DOHH2 (cell line): ENCODE measurements around the gene MTRFR.
A peak's percentile ranks its signal among the peaks of the same experiment; 100 is the strongest.

Experiments
- H3F3A ChIP-seq: fragments of 200-600 bp; sonication (generic), shearing (Covaris generic); 2 replicates; pipeline ENCODE4 v1.6.0; 2016; ENCODE audit warnings: antibody characterized with exemption, mild to moderate bottlenecking; ENCODE audit not compliant: control insufficient read depth, insufficient read depth
- H3K27ac ChIP-seq: fragments of 200-600 bp; sonication (generic); 2 replicates; pipeline ENCODE4 v1.5.1; 2014; ENCODE audit warnings: low read depth, mild to moderate bottlenecking, low read length, moderate library complexity
- H3K27me3 ChIP-seq: fragments of 200-600 bp; sonication (generic); 2 replicates; pipeline ENCODE4 v1.6.1; 2014; ENCODE audit warnings: mild to moderate bottlenecking, low read length, mixed read lengths; ENCODE audit not compliant: control insufficient read depth
- H3K36me3 ChIP-seq: fragments of 200-600 bp; sonication (generic); 2 replicates; pipeline ENCODE4 v1.6.1; 2014; ENCODE audit warnings: mild to moderate bottlenecking, low read length, moderate library complexity, mixed read lengths; ENCODE audit not compliant: control insufficient read depth
- H3K4me1 ChIP-seq: fragments of 200-600 bp; sonication (generic); 2 replicates; pipeline ENCODE4 v1.6.1; 2014; ENCODE audit warnings: mild to moderate bottlenecking, low read length, mixed read lengths; ENCODE audit not compliant: control insufficient read depth
- H3K4me2 ChIP-seq: fragments of 200-600 bp; sonication (generic); 2 replicates; pipeline ENCODE4 v1.6.0; 2014; ENCODE audit warnings: mild to moderate bottlenecking, low read length, moderate library complexity
- H3K4me3 ChIP-seq: fragments of 200-600 bp; sonication (generic); 2 replicates; pipeline ENCODE4 v1.5.1; 2014; ENCODE audit warnings: mild to moderate bottlenecking, low read length, mixed read lengths
- H3K79me2 ChIP-seq: fragments of 200-600 bp; sonication (generic); 2 replicates; pipeline ENCODE4 v1.6.1; 2014; ENCODE audit warnings: mild to moderate bottlenecking, low read length, mixed read lengths; ENCODE audit not compliant: control insufficient read depth
- H3K9me2 ChIP-seq: fragments of 200-600 bp; sonication (generic); replicated peaks from 2 replicates; pipeline ENCODE4 v1.6.1; 2014; ENCODE audit warnings: mild to moderate bottlenecking, low read length, mixed read lengths; ENCODE audit not compliant: control insufficient read depth
- H3K9me3 ChIP-seq: fragments of 200-600 bp; sonication (generic); 2 replicates; pipeline ENCODE4 v1.6.1; 2014; ENCODE audit warnings: antibody characterized with exemption, low read length, mixed read lengths; ENCODE audit not compliant: control insufficient read depth, insufficient read depth
- H4K20me1 ChIP-seq: fragments of 200-600 bp; sonication (generic); 2 replicates; pipeline ENCODE4 v1.6.0; 2014; ENCODE audit warnings: low read depth, mild to moderate bottlenecking, antibody characterized with exemption, low read length, moderate library complexity; ENCODE audit not compliant: control insufficient read depth, insufficient read depth
- EZH2phosphoT487 ChIP-seq: fragments of 200-600 bp; sonication (generic); IDR thresholded peaks from 2 replicates; pipeline ENCODE4 v1.6.1; 2017; ENCODE audit warnings: borderline replicate concordance, mild to moderate bottlenecking, antibody characterized with exemption, low read length, moderate library complexity, mixed read lengths
- TF ChIP-seq, protein P1 (sequence below): fragments of 200-600 bp; sonication (generic); IDR thresholded peaks from one replicate; pipeline ENCODE4 v1.5.1; 2014; ENCODE audit warnings: antibody characterized with exemption, mild to moderate bottlenecking, low read depth, low read length; ENCODE audit not compliant: poor library complexity, severe bottlenecking

MTRFR gene

GRCh38 chr12:123232807-123233504 is at the start of gene MTRFR, which contains the start of gene MPHOSPH9:
Gene MTRFR (plus strand): TSS chr12:123233436. CDS start chr12:123253675, 20,239 bp downstream.
Gene MPHOSPH9 (minus strand): TSS chr12:123233141. CDS start chr12:123230364, 2,777 bp downstream.
- H3K79me2 ChIP-seq, result peaks cover 91% of the 10 kb centered on the region
- peak within 1 kb of the TSS; percentile 99 for H3K4me2 ChIP-seq
- H3K36me3 ChIP-seq, result peaks cover 53% of the 10 kb centered on the region
- H4K20me1 ChIP-seq, result no peaks in the 10 kb centered on the region
- peak within 1 kb of the TSS; percentile 70 for H3K27ac ChIP-seq
- no peaks in the 10 kb centered on the region for H3K9me2 ChIP-seq
- H3K27me3 ChIP-seq, result no peaks in the 10 kb centered on the region
- peaks cover 27% of the 10 kb centered on the region for H3F3A ChIP-seq
- TF ChIP-seq, protein P1, sequence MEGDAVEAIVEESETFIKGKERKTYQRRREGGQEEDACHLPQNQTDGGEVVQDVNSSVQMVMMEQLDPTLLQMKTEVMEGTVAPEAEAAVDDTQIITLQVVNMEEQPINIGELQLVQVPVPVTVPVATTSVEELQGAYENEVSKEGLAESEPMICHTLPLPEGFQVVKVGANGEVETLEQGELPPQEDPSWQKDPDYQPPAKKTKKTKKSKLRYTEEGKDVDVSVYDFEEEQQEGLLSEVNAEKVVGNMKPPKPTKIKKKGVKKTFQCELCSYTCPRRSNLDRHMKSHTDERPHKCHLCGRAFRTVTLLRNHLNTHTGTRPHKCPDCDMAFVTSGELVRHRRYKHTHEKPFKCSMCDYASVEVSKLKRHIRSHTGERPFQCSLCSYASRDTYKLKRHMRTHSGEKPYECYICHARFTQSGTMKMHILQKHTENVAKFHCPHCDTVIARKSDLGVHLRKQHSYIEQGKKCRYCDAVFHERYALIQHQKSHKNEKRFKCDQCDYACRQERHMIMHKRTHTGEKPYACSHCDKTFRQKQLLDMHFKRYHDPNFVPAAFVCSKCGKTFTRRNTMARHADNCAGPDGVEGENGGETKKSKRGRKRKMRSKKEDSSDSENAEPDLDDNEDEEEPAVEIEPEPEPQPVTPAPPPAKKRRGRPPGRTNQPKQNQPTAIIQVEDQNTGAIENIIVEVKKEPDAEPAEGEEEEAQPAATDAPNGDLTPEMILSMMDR, result no peak
- no peak for TF ChIP-seq EZH2phosphoT487
- peaks cover 76% of the 10 kb centered on the region for H3K4me1 ChIP-seq
- H3K9me3 ChIP-seq, result no peaks in the 10 kb centered on the region
- H3K4me3 ChIP-seq, result peak within 1 kb of the TSS; percentile 93

DNA sequence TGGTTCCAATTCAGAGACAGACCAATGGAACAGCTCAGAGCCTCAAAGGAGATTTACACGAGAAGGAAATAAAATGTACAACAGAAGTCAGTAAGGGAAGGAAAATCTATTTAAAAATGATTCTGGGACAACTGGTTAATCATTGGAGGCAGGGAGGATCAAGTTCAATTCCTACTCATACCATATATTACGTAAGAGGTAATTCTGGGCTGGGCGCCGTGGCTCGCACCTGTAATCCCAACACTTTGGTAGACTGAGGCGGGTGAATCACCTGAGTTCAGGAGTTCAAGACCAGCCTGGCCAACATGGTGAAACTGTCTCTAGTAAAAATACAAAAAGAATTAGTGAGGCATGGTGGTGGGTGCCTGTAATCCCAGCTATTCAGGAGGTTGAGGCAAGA is 45.6 kb upstream of the MTRFR start:
- Histone ChIP-seq H3K27me3 (no peaks in the 10 kb centered on the region), H3F3A (0 out of 2 replicates have a peak, but pooled peaks cover 3% of the 10 kb centered on the region), H3K4me2 (no peak overlapping the region), H3K4me3 (no peak overlapping the region), H3K27ac (no peak overlapping the region), H3K9me2 (no peaks in the 10 kb centered on the region), H3K9me3 (no peaks in the 10 kb centered on the region), H3K36me3 (peaks cover 52% of the 10 kb centered on the region), H4K20me1 (no peaks in the 10 kb centered on the region), H3K4me1 (no peaks in the 10 kb centered on the region), H3K79me2 (no peaks in the 10 kb centered on the region)
- no peak for TF ChIP-seq EZH2phosphoT487
- TF ChIP-seq, protein P1, result no peak

GRCh38 chr12:123199936-123200335 is 33.3 kb upstream of the MTRFR start:
- Histone ChIP-seq H3K4me3 (no peak overlapping the region), H3K27ac (no peak overlapping the region), H3K79me2 (no peaks in the 10 kb centered on the region), H3K4me1 (no peaks in the 10 kb centered on the region), H3K36me3 (peaks cover 73% of the 10 kb centered on the region), H3K9me2 (no peaks in the 10 kb centered on the region), H3K9me3 (no peaks in the 10 kb centered on the region), H3K4me2 (no peak overlapping the region), H3F3A (0 out of 2 replicates have a peak, but pooled peaks cover 4% of the 10 kb centered on the region), H3K27me3 (no peaks in the 10 kb centered on the region), H4K20me1 (no peaks in the 10 kb centered on the region)
- TF ChIP-seq, protein P1, result no peak
- no peak for TF ChIP-seq EZH2phosphoT487
